ENCODE results near the gene GTPBP3. TPM values are rescaled to one million over a fixed set of nuclear protein-coding genes. Genes with fewer than 3 reads are reported as not detected.
A peak's percentile ranks its signal among the peaks of the same experiment; 100 is the strongest.

Gene GTPBP3
- total and polyA plus RNA-seq, 9 of the 15 experiments (the other 6 are each of a cell fraction or from before 2014, with no cell fraction given), result 4.9 to 124 (median 22.6) TPM

DNA sequence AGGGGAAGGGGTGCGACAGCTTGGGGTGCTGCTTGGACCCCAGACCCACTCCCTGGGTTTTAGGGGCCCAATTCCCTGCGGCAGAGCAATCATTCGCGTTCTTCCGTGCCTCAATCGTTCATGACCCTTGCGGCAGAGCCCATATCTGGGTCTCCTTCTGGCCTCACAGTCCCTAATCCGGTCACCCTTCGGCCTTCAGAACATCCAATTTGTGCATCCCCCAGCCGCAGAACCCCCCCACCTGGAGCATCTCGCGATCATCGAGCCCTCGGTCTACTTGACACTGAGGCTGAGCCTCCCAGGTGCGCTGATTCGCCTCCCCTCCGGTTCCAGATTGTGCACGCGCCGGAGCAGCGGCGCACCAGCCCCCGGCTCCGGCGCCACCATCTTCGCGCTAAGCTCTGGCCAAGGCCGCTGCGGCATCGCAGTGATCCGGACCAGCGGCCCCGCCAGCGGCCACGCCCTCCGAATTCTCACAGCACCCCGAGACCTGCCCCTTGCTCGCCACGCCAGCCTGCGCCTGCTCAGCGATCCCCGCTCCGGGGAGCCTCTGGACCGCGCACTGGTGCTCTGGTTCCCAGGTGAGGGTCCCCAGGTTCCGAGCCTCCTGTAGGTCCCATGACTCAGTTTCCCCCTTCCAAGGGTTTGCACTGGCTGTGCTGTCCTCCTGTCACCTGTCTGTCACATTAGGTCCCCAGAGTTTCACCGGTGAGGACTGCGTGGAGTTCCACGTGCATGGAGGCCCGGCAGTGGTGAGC, 501 bp downstream of the GTPBP3 start (continued):
- TF ChIP-seq YY1 (IDR thresholded peaks at IDR 0.05; ENCODE audit: borderline replicate concordance in 1 of 3, control insufficient read depth in 1 of 3, extremely low read depth in 1 of 3, insufficient read depth in 3 of 3, insufficient read length in 1 of 3, insufficient replicate concordance in 2 of 3, low read depth in 1 of 3, low read length in 2 of 3), result peak; percentile 20 to 74 (median 48)
- peak; percentile 12; the same call in 1 of the 2 replicates for TF ChIP-seq ZNF766 (CRISPR knock-in tag; conservative IDR thresholded peaks at IDR 0.05)
- no peak for TF ChIP-seq CBX1 (IDR thresholded peaks at IDR 0.05; ENCODE audit: low read depth)
- TF ChIP-seq, protein P1, sequence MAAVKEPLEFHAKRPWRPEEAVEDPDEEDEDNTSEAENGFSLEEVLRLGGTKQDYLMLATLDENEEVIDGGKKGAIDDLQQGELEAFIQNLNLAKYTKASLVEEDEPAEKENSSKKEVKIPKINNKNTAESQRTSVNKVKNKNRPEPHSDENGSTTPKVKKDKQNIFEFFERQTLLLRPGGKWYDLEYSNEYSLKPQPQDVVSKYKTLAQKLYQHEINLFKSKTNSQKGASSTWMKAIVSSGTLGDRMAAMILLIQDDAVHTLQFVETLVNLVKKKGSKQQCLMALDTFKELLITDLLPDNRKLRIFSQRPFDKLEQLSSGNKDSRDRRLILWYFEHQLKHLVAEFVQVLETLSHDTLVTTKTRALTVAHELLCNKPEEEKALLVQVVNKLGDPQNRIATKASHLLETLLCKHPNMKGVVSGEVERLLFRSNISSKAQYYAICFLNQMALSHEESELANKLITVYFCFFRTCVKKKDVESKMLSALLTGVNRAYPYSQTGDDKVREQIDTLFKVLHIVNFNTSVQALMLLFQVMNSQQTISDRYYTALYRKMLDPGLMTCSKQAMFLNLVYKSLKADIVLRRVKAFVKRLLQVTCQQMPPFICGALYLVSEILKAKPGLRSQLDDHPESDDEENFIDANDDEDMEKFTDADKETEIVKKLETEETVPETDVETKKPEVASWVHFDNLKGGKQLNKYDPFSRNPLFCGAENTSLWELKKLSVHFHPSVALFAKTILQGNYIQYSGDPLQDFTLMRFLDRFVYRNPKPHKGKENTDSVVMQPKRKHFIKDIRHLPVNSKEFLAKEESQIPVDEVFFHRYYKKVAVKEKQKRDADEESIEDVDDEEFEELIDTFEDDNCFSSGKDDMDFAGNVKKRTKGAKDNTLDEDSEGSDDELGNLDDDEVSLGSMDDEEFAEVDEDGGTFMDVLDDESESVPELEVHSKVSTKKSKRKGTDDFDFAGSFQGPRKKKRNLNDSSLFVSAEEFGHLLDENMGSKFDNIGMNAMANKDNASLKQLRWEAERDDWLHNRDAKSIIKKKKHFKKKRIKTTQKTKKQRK (IDR thresholded peaks at IDR 0.05; ENCODE audit: borderline replicate concordance, low read depth, low read length), result no peak
- TF ChIP-seq, protein P2, sequence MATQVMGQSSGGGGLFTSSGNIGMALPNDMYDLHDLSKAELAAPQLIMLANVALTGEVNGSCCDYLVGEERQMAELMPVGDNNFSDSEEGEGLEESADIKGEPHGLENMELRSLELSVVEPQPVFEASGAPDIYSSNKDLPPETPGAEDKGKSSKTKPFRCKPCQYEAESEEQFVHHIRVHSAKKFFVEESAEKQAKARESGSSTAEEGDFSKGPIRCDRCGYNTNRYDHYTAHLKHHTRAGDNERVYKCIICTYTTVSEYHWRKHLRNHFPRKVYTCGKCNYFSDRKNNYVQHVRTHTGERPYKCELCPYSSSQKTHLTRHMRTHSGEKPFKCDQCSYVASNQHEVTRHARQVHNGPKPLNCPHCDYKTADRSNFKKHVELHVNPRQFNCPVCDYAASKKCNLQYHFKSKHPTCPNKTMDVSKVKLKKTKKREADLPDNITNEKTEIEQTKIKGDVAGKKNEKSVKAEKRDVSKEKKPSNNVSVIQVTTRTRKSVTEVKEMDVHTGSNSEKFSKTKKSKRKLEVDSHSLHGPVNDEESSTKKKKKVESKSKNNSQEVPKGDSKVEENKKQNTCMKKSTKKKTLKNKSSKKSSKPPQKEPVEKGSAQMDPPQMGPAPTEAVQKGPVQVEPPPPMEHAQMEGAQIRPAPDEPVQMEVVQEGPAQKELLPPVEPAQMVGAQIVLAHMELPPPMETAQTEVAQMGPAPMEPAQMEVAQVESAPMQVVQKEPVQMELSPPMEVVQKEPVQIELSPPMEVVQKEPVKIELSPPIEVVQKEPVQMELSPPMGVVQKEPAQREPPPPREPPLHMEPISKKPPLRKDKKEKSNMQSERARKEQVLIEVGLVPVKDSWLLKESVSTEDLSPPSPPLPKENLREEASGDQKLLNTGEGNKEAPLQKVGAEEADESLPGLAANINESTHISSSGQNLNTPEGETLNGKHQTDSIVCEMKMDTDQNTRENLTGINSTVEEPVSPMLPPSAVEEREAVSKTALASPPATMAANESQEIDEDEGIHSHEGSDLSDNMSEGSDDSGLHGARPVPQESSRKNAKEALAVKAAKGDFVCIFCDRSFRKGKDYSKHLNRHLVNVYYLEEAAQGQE (IDR thresholded peaks at IDR 0.05; ENCODE audit: borderline replicate concordance), result no peak
- TF ChIP-seq, protein P2 (CRISPR knock-in tag; IDR thresholded peaks at IDR 0.05; ENCODE audit: low read depth), result no peak
- TF ChIP-seq BRCA1 (IDR thresholded peaks at IDR 0.05), result no peak
- TF ChIP-seq BRCA1 (CRISPR knock-in tag; IDR thresholded peaks at IDR 0.05), result peak; percentile 95; the same call in 1 of the 2 replicates
- no peak for TF ChIP-seq ZNF644 (tag; IDR thresholded peaks at IDR 0.05; ENCODE audit: low read depth)
- TF ChIP-seq KLF13 (tag; IDR thresholded peaks at IDR 0.05; ENCODE audit: borderline replicate concordance, low read depth), result 0 out of 2 replicates have a peak, but pooled peaks have one; percentile 37
- no peak for TF ChIP-seq TAF15 (IDR thresholded peaks at IDR 0.05; ENCODE audit: low read depth, low read length)
- TF ChIP-seq POLR3A (IDR thresholded peaks at IDR 0.05; ENCODE audit: borderline replicate concordance, extremely low read depth, insufficient read depth, insufficient read length), result no peak
- no peak; the same call in 1 of the 2 replicates for TF ChIP-seq SUPT5H (IDR thresholded peaks at IDR 0.05)
